ENCODE results near the gene ABHD1.

DNA sequence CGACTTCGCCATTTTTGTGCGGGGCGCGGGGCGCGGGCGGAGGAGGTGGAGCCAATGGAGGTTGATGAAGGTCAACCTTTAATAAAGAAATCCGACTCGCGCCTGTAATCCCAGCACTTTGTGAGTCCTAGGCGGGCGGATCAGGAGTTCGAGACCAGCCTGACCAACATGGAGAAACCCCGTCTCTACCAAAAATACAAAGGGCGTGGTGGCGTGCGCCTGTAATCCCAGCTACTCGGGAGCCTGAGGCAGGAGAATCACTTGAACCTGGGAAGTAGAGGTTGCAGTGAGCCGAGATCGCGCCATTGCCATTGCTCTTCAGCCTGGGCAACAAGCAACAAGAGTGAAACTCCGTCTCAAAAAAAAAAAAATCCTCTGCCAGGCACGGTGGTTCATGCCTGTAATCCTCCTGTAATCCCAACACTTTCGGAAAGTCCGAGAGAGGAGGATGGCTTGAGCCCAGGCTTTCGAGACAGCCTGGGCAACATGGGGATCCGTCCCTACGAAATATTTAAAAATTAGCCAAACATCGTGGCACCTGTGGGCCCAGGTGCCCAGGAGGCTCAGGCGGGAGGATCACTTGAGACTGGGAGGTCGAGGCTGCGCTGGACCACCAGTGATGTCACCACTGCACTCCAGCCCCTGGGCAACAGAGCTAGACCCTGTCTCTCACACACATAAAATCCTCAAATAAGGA, 11.3 kb downstream of the ABHD1 start:
- TF ChIP-seq EP300 (IDR thresholded peaks at IDR 0.05) (no peak), POLR2A (IDR thresholded peaks at IDR 0.05; ENCODE audit: low read depth) (no peak), POLR2AphosphoS5 (IDR thresholded peaks at IDR 0.05) (no peak)
- TF ChIP-seq, protein P1, sequence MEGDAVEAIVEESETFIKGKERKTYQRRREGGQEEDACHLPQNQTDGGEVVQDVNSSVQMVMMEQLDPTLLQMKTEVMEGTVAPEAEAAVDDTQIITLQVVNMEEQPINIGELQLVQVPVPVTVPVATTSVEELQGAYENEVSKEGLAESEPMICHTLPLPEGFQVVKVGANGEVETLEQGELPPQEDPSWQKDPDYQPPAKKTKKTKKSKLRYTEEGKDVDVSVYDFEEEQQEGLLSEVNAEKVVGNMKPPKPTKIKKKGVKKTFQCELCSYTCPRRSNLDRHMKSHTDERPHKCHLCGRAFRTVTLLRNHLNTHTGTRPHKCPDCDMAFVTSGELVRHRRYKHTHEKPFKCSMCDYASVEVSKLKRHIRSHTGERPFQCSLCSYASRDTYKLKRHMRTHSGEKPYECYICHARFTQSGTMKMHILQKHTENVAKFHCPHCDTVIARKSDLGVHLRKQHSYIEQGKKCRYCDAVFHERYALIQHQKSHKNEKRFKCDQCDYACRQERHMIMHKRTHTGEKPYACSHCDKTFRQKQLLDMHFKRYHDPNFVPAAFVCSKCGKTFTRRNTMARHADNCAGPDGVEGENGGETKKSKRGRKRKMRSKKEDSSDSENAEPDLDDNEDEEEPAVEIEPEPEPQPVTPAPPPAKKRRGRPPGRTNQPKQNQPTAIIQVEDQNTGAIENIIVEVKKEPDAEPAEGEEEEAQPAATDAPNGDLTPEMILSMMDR (IDR thresholded peaks at IDR 0.05) = no peak
